SK-N-SH (cell line): Measurements from ENCODE around the gene EFCAB6. TPM values are rescaled to one million over a fixed set of nuclear protein-coding genes. Genes with fewer than 3 reads are reported as not detected.

Experiments used
- CTCF ChIA-PET: fragments of 300-600, 350-600 bp; formaldehyde crosslinking; extraction: SDS; loops from one replicate; lab custom pipeline; 2021; lab: Yijun Ruan, JAX
- POLR2A ChIA-PET: fragments of 350-600 bp; sonication (Branson Sonifier 250); formaldehyde crosslinking; extraction: SDS; loops from one replicate; lab custom pipeline; 2020; ENCODE audit warnings: antibody characterized with exemption, inconsistent platforms; lab: Yijun Ruan, JAX
- DNase-seq: peaks from one replicate; pipeline ENCODE4 v3.0.0; 2012
- H2AFZ ChIP-seq: fragments of 200-600 bp; sonication (generic); 2 replicates; pipeline ENCODE4 v1.8.1; 2016; ENCODE audit warnings: antibody characterized with exemption, mild to moderate bottlenecking, low read depth
- H3F3A ChIP-seq: fragments of 200-600 bp; sonication (generic); replicated peaks from 2 replicates; pipeline ENCODE3; 2016; ENCODE audit warnings: antibody characterized with exemption, mild to moderate bottlenecking; ENCODE audit not compliant: insufficient read depth
- H3K27ac ChIP-seq, 2 experiments: fragments of 200-500 bp in 1 of 2; fragments of 200-600 bp in 1 of 2; sonication (Bioruptor generic) in 1 of 2; sonication (generic), shearing (Covaris generic) in 1 of 2; 2 replicates each; pipeline versions ENCODE4 v1.5.1 to v1.6.1; 2014 to 2016; ENCODE audit warnings: low read depth in 2 of 2, inconsistent platforms in 1 of 2, low read length in 1 of 2, mild to moderate bottlenecking in 1 of 2, mixed read lengths in 1 of 2
- H3K27me3 ChIP-seq: fragments of 200-600 bp; sonication (generic), shearing (Covaris generic); 2 replicates; pipeline ENCODE4 v1.6.1; 2016; ENCODE audit warnings: mixed run types; ENCODE audit not compliant: insufficient read depth
- H3K36me3 ChIP-seq, 2 experiments: fragments of 200-500 bp in 1 of 2; fragments of 200-600 bp in 1 of 2; sonication (Bioruptor generic) in 1 of 2; sonication (generic) in 1 of 2; replicated peaks in 1 of 2; 2 replicates each; pipeline versions ENCODE3 to v1.5.1; 2014 to 2016; ENCODE audit warnings: low read length in 1 of 2, mild to moderate bottlenecking in 1 of 2; ENCODE audit not compliant: insufficient read depth in 2 of 2, control insufficient read depth in 1 of 2
- H3K4me1 ChIP-seq, 2 experiments: fragments of 200-500 bp in 1 of 2; fragments of 200-600 bp in 1 of 2; sonication (Bioruptor generic) in 1 of 2; sonication (generic), shearing (Covaris generic) in 1 of 2; 2 replicates each; pipeline versions ENCODE4 v1.5.1 to v1.6.1; 2014 to 2016; ENCODE audit warnings: low read depth in 1 of 2, low read length in 1 of 2, mixed run types in 1 of 2; ENCODE audit not compliant: insufficient read depth in 2 of 2, control insufficient read depth in 1 of 2
- H3K4me2 ChIP-seq: fragments of 200-600 bp; sonication (generic), shearing (Covaris generic); 2 replicates; pipeline ENCODE4 v1.6.1; 2017; ENCODE audit warnings: mixed run types
- H3K4me3 ChIP-seq, 2 experiments: fragments of 200-500 bp in 1 of 2; fragments of 200-600 bp in 1 of 2; sonication (Bioruptor generic) in 1 of 2; sonication (generic), shearing (Covaris generic) in 1 of 2; 2 replicates each; pipeline versions ENCODE4 v1.5.1 to v1.8.1; 2014 to 2016; ENCODE audit warnings: low read depth in 2 of 2, inconsistent platforms in 1 of 2, low read length in 1 of 2, mild to moderate bottlenecking in 1 of 2, mixed read lengths in 1 of 2, moderate library complexity in 1 of 2
- H3K79me2 ChIP-seq: fragments of 200-600 bp; sonication (generic); 2 replicates; pipeline ENCODE4 v1.8.1; 2017; ENCODE audit warnings: mild to moderate bottlenecking; ENCODE audit not compliant: insufficient read depth
- H3K9ac ChIP-seq: fragments of 200-600 bp; sonication (generic); 2 replicates; pipeline ENCODE4 v1.6.1; 2017; ENCODE audit warnings: mixed run types
- H3K9me2 ChIP-seq: fragments of 200-600 bp; sonication (generic); 2 replicates; pipeline ENCODE4 v1.6.1; 2017; ENCODE audit warnings: mixed run types
- H3K9me3 ChIP-seq: fragments of 200-600 bp; sonication (generic); 2 replicates; pipeline ENCODE4 v1.6.1; 2017; ENCODE audit warnings: mixed run types, mild to moderate bottlenecking, moderate library complexity
- H4K20me1 ChIP-seq: fragments of 200-600 bp; sonication (generic); 2 replicates; pipeline ENCODE4 v1.6.1; 2017; ENCODE audit warnings: mild to moderate bottlenecking, mixed run types; ENCODE audit not compliant: insufficient read depth
- CTCF ChIP-seq: fragments of 200-600 bp; sonication (generic); IDR thresholded peaks from 2 replicates; pipeline ENCODE4 v1.6.1; 2017; ENCODE audit warnings: antibody characterized with exemption, mild to moderate bottlenecking, moderate library complexity
- ELF1 ChIP-seq: IDR thresholded peaks from 2 replicates; pipeline ENCODE4 v1.4.0; 2012
- FOXJ3 ChIP-seq: sonication (generic); formaldehyde crosslinking; IDR thresholded peaks from 2 replicates; pipeline ENCODE4 v1.5.1; 2020; ENCODE audit warnings: mild to moderate bottlenecking, missing genetic modification reagents
- FOXM1 ChIP-seq: IDR thresholded peaks from 2 replicates; pipeline ENCODE4 v1.4.0; 2012; ENCODE audit warnings: low read depth, mild to moderate bottlenecking
- GABPA ChIP-seq: IDR thresholded peaks from 2 replicates; pipeline ENCODE4 v1.4.0; 2012; ENCODE audit warnings: low read depth, mild to moderate bottlenecking
- IRF3 ChIP-seq: fragments of 150-350 bp; IDR thresholded peaks from 2 replicates; pipeline ENCODE4 v1.6.1; 2016; ENCODE audit warnings: mild to moderate bottlenecking, low read depth, low read length
- JUND ChIP-seq: IDR thresholded peaks from 2 replicates; pipeline ENCODE4 v1.4.0; 2012
- PBX3 ChIP-seq: IDR thresholded peaks from 2 replicates; pipeline ENCODE4; 2012
- TAF1 ChIP-seq: IDR thresholded peaks from 2 replicates; pipeline ENCODE4 v1.6.1; 2012; ENCODE audit warnings: low read depth, mild to moderate bottlenecking, low read length, moderate library complexity, borderline replicate concordance
- USF1 ChIP-seq: IDR thresholded peaks from 2 replicates; pipeline ENCODE4 v1.4.0; 2012; ENCODE audit warnings: low read depth, borderline replicate concordance
- USF2 ChIP-seq: fragments of 150-350 bp; IDR thresholded peaks from 2 replicates; pipeline ENCODE4 v1.6.1; 2017; ENCODE audit warnings: antibody characterized with exemption, low read length, low read depth, borderline replicate concordance
- ZBTB33 ChIP-seq: IDR thresholded peaks from 2 replicates; pipeline ENCODE4 v1.4.0; 2012; ENCODE audit warnings: low read depth, borderline replicate concordance
- WGBS: methylation state at CpG from one replicate; pipeline ENCODE4 v1.1.6; 2017; ENCODE audit warnings: low lambda C conversion rate; 5-methylcytosine and 5-hydroxymethylcytosine counted together
- polyA plus RNA-seq, 3 experiments: library from polyadenylated mRNA; depleted of rRNA; stranded (reverse); fragments of >200 nt; gene quantifications; 2 replicates each; pipeline ENCODE4 v1.2.3, GENCODE V29; 2012

EFCAB6 gene
- polyA plus RNA-seq, 1 of the 3 experiments (the other 2 are of a cell fraction): 0.46 TPM

GRCh38 chr22:43534916-43535315, 277.2 kb downstream of the EFCAB6 start:
- CTCF ChIA-PET: no interaction called here
- DNase-seq: no peak
- Histone ChIP-seq H3K27ac (no peak overlapping the region), H3K9ac (no peak overlapping the region), H3K9me3 (no peaks in the 10 kb centered on the region), H3K4me1 (no peaks in the 10 kb centered on the region), H3K36me3 (no peaks in the 10 kb centered on the region), H3K27me3 (no peaks in the 10 kb centered on the region), H3F3A (no peaks in the 10 kb centered on the region), H3K79me2 (no peaks in the 10 kb centered on the region), H2AFZ (no peak overlapping the region), H3K9me2 (no peaks in the 10 kb centered on the region), H3K4me3 (no peak overlapping the region), H4K20me1 (no peaks in the 10 kb centered on the region), H3K4me2 (no peak overlapping the region)
- WGBS: 71% methylated on average over 3 of the region's 6 CpGs
- POLR2A ChIA-PET: no interaction called here
- no peak for TF ChIP-seq PBX3
- no peak for TF ChIP-seq FOXJ3 (CRISPR knock-in tag)
- no peak for TF ChIP-seq CTCF
- TF ChIP-seq USF2: no peak
- no peak for TF ChIP-seq USF1
- TF ChIP-seq GABPA: no peak
- no peak for TF ChIP-seq ELF1
- TF ChIP-seq FOXM1: no peak
- no peak for TF ChIP-seq TAF1
- TF ChIP-seq JUND: no peak
- no peak for TF ChIP-seq IRF3
- no peak for TF ChIP-seq ZBTB33
